Measurements from ENCODE around the gene PPP1R14B.

The PPP1R14B gene, protein sequence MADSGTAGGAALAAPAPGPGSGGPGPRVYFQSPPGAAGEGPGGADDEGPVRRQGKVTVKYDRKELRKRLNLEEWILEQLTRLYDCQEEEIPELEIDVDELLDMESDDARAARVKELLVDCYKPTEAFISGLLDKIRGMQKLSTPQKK

GRCh38 chr11:64246871-64247728 is at the start of gene PPP1R14B:
PPP1R14B (minus strand) TSS chr11:64246943; CDS start chr11:64246673, 270 bp downstream.
- peak; percentile 68 for DNase-seq (ENCODE audit: low read depth)

DNA sequence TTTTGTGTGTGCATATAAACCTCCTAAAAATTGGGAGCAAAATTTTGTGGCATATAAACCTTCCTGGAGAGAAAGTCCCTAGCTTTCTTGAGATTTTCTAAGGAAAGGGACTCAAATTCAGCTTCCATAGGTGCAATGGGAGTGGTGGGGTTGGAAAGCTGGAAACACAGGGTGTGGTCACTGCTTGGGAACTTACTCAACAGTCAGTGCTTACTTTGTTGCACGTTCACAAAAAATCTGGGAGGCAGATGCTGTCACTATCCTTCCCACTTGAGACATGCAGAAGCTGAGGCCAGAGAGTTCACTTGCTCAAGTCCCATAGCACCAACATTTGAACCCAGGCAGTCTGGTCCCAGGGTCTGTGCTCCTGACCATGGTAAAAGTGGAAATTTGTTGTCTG is 49.5 kb upstream of the PPP1R14B start:
- no peak for DNase-seq (ENCODE audit: low read depth)

DNA sequence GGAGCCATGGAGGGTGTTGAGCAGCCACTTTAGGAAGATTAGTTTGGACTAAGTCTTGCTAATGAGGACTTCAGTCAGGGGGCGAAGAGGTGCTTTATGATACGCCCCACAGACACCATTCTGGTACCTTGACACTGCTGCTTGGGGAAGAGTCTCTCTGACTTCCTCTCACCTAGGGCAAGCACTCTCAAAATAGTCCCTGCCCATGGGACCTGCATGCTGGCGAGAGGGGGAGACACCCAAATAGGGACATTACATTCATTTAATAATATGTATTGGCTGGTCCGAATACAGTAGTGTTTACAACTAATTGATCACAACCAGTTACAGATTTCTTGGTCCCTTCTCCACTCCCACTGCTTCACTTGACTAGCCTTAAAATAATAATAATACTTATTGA is 49.0 kb upstream of the PPP1R14B start:
- DNase-seq (ENCODE audit: low read depth), result no peak

DNA sequence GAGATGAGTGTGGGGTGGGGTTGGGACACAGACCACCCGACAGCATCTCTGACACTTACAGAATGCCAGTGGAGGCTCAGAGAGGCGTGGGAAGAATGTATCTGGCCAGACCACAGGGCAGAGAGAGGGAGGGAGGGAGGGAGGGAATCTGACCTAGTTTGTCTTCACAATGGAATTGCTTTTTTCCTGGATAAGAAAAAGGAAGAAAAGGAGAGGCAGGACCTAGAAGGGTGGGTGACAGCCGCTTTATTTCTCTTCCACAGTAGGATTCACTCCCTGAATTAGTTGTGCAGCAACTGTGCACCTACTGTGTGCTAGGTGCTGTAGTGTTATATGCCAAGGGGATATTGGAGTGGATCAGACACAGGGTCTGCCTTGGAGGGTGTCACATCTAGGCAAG is 48.0 kb upstream of the PPP1R14B start:
- no peak for DNase-seq (ENCODE audit: low read depth)

DNA sequence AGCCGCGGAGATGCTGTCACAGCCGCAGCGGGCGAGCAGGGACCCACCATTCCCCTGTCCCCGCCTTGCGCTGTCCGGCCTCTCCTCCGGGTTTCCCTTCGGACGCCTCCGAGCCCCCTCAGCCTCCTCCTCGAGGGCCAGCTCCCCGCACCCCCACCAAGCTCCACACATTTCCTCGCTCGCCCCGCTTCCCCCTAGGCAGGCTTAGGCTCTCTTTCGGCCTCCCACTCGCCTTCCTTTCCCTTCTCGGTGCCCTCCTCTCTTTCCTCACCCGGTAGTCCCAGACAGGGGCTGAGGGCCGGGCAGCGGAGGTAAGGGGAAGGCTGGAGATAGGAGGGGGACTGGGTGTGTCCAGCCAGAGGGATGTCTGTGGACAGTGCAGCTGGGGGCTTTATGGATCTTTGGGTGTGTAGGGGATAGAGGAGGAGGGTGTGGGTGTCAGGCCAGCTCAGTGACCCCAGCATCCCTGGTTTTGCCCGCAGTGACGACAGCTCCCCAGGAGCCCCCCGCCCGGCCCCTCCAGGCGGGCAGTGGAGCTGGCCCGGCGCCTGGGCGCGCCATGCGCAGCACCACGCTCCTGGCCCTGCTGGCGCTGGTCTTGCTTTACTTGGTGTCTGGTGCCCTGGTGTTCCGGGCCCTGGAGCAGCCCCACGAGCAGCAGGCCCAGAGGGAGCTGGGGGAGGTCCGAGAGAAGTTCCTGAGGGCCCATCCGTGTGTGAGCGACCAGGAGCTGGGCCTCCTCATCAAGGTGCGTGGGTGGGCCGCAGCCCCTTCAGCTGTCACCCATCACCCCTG is 45.9 kb upstream of the PPP1R14B start:
- DNase-seq (ENCODE audit: low read depth), result no peak

GRCh38 chr11:64291752-64292459 is 45.2 kb upstream of the PPP1R14B start:
- no peak for DNase-seq (ENCODE audit: low read depth)

DNA sequence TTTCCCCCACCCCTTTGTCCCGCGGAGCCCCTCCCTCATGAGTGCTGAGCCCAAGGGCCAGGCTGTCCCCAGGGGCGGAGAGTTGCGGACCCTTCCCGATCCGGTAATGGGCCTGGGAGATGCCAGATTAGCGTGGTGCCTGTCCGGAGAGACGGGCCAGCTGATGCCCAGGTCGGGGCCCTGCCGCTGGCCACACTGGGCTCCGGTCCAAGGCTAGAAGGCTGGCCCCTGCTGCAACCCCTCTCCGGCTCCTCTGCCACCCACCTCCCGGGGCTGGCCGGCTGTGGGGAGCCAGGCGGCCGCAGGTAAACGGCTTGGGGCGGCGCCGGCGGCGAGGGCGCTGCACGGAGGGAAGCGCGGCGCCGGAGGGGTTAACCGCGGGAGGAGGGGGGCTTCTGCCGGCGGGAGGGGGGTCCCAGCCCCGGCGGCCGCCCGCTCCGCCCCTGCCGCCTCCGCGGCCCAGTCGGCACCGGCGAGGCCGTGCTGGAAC is 44.6 kb upstream of the PPP1R14B start, which contains the start of gene KCNK4:
KCNK4 (plus strand) TSS at position 41 of the 490 bp plus-strand sequence. CDS start 1,717 bp downstream, outside the sequence.
- DNase-seq (ENCODE audit: low read depth), result no peak

DNA sequence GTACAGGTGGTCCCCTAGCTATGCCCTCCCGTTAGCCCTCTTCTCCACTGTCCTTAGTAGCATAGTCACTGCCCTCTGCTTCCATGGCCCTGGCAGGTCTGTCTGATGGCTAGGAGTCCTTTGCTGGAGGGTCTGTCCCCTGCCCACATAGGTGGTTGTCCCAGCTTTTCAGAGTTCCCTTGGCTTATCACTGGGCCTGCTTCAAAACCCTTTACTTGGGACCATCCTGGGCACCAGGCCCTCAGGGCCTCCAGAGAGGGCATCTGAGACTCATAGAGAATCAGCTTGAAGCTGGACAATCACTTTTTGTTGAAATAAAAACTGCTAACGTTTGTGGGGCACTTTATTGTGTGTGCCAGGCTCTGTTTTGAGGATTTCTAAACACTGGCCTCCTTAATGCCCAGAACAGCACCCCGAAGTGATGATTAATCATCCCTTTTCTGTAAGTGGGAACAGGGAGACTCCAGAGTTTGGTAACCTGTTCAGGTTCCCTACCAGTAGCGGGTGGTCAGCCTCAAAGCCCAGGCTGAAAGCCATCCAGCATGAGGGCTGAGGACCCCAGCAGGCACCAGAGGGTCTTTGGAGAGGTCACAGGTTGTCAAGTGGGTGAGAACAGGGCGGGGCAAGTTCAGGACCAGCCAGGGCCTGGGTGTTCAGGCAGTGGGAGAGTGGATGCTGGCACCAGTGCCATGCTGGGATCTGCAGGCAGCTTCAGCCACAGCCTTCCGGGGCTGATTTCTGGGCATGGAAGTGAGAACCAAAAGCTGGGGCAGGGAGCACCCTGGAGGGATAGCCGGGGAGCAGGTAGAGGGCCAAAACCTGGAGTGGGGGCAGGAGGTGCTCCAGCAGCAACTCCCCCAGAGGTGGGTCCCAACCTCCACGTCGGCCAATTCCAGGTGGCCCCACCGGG is 43.9 kb upstream of the PPP1R14B start:
- no peak for DNase-seq (ENCODE audit: low read depth)

- no peak for DNase-seq (ENCODE audit: low read depth)
Measured at GRCh38 chr11:64289002-64289564, 42.3 kb upstream of the PPP1R14B start.

DNA sequence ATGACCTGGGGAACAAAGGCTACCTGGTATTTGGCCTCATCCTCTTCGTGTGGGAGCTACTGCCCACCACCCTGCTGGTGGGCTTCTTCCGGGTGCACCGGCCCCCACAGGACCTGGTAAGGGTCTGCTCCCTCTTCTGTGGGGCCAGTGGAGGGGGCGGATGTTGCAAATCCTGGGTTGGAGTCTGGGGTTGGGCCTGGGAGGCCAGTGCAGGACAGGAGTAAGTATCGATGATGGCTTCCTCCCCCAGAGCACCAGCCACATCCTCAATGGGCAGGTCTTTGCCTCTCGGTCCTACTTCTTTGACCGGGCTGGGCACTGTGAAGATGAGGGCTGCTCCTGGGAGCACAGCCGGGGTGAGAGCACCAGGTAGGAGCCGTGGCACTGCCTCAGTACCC is 41.6 kb upstream of the PPP1R14B start:
- no peak for DNase-seq (ENCODE audit: low read depth)

DNA sequence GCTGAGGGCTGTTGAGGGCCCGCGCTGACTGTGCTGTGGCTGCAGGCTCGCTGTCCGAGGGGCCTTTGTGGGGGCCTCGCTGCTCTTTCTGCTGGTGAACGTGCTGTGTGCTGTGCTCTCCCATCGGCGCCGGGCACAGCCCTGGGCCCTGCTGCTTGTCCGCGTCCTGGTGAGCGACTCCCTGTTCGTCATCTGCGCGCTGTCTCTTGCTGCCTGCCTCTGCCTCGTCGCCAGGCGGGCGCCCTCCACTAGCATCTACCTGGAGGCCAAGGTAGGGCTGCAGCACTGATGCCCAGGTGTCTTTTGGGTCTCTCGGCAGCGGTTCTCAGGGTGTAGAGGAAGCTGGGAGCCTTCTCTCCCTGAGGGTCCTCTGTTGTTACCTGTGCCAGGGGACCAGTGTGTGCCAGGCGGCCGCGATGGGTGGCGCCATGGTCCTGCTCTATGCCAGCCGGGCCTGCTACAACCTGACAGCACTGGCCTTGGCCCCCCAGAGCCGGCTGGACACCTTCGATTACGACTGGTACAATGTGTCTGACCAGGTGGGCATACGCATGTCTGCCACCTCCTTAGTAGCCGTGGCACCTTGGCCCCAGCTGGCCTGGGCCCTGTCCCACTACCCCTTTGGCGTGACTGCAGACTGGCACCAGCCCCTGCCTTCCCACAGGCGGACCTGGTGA is 41.1 kb upstream of the PPP1R14B start:
- DNase-seq (ENCODE audit: low read depth), result no peak

DNA sequence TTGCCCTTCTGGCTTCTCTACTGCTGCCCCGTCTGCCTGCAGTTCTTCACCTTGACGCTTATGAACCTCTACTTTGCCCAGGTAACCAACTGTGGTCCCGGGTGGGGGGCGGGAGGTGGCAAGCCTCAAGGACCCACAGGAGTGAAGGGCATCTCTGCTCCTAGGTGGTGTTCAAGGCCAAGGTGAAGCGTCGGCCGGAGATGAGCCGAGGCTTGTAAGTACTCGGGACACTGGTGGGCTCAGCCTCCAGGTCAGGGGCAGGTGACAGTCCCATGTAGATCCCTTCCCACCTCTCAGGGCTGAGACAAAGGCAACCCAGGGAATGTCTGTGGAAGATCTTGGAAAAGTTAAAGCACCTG is 40.0 kb upstream of the PPP1R14B start:
- no peak for DNase-seq (ENCODE audit: low read depth)

DNA sequence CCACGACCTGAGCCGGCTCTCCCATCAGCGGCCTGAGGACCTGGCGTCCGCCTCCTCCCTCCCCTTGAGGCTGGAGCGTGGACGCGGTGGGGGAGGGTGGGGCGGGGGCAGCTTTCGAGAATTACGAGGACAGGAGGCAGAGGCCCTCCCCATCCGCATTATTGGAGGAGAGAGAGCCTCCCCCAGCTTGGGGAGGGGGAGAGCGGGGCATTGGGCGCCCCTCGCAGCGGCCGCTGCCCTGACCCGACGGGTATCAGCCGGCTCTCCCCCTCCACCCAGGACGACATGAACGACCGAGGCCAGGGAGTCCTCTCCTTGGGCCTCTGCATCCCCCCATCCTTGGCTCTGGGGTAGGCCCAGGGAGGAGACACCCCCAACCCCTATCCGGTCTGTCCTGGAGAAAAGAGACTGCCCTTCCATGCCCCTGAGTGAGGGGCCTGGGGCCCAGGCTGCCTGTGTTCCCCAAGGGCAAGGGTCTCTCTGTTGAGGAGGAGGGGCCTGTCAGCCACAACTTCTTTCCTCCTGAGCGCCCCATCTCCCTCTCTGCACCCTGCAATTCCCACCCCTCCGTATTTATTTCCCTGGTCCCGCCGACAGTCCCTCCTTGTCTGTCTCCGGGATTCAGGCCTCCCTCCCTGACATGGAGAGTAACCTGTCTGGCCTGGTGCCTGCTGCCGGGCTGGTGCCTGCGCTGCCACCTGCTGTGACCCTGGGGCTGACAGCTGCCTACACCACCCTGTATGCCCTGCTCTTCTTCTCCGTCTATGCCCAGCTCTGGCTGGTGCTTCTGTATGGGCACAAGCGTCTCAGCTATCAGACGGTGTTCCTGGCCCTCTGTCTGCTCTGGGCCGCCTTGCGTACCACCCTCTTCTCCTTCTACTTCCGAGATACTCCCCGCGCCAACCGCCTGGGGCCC is 39.4 kb upstream of the PPP1R14B start:
- DNase-seq (ENCODE audit: low read depth), result no peak

- no peak for DNase-seq (ENCODE audit: low read depth)
Measured at GRCh38 chr11:64284962-64285884, 38.5 kb upstream of the PPP1R14B start, which contains the start of gene GPR137. GPR137 (plus strand) TSS chr11:64285848; CDS start chr11:64286525, 677 bp downstream.

DNA sequence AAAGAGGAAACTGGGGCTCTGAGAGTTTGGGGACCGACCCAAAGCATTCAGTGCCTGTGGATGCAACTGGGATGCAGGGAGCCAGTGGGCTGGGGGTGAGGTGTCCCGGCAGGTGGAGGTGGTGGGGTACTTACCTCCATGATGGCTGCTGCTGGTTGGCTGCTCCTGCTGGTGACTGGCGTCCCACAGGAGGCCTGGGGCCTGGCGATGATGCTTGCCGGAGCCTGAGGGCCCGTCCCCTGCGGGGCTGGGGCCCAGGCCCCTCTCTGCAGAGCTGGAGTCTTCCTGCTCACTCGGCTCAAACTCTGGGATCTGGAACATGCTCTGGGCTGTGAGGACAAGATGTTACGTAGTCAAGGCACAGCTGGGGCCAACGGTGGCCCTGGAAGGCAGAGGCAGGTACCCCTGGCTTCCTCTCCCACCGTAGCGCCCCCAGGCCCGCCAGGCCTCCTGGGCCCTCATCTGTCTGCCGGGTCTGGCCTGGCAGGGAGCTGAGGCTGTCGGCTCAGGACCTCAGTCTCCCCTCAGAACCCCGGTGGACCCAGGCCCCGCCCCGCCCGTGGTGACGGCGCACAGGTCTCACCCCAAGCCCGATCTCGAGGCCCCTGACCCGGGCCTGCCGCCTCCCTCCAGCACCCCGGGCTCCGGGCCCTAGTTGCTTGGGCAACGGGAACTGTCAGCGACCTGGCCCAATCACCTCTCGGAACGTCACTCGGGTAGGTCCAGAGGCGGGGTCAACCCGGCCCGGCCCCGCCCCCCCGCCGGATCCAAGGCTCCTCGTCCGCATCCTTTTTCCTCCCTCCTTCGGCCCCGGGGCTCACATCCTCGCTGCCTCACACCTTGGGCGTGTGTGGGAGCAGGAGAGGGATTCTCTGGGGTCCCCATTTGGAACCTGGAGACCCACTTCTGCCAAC is 37.6 kb upstream of the PPP1R14B start, which contains the start of gene BAD:
BAD (minus strand) TSS at position 618 of the 914 bp plus-strand sequence; CDS start at position 321, 297 bp downstream.
- peak; percentile 78 for DNase-seq (ENCODE audit: low read depth)

- DNase-seq (ENCODE audit: low read depth), result no peak
Measured at GRCh38 chr11:64283092-64283491, 36.3 kb upstream of the PPP1R14B start.

Data from GM04504 (cell line).